Renal cortex interstitium (tissue), 11 donors: ENCODE measurements around the gene TUBB4B. TPM values are rescaled to one million over a fixed set of nuclear protein-coding genes. Genes with fewer than 3 reads are reported as not detected.

Experiments
- DNase-seq, 11 donors: peaks; one replicate each; pipeline ENCODE4 v3.0.0-alpha.2; 2013; ENCODE audit warnings: low read depth in 9 of 11, low spot score in 4 of 11; ENCODE audit errors: extremely low read depth in 1 of 11
- polyA plus RNA-seq, 3 donors: library from polyadenylated mRNA; unstranded; fragments of 120-200 nt; gene quantifications; one replicate each; pipeline ENCODE4 v1.2.1, GENCODE V29; 2013; ENCODE audit not compliant: insufficient read length in 3 of 3

The TUBB4B gene
- polyA plus RNA-seq, 3 donors, result 331 to 492 (median 358) TPM

DNA sequence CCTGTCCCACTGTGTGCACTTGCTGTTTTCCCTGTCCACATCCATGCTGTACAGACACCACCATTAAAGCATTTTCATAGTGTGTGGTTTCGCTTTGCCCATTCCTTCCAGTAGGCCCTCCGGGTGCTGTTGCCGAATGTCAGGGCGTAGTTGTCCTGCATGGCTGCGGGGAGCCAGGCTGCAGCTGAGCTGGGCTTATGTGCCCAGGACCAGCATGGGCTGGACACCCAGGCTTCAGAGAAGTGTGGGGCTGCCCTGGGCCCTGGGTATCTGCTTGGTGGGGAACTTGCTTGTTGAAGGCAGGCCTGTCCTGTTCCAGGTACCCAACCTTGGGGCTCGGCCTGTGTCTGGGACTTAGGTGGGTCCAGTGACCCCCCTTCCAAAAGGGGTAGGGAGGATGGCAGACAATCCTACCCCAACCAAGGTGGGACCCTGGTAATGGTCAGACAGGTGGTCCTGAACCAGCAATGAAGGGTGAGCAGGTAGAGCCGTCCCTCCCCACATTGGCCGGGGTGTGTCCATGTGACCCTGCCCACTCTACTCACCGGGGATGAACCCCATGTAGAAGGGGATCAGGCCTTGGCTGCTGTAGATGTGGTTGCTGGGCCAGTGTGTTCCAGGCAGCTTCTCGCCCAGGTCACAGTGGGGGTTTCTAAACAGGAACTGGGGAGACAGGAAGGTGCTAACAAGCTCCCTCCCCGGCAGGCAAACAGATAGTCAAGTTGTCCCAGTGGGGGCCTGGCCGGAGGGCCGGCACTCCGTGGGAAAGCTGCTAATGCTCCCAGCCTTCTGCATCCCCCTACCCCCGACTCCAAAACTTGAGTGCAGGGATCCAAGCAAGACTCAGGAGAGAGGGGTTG is 2.8 kb downstream of the TUBB4B start:
- DNase-seq, result no peak

DNA sequence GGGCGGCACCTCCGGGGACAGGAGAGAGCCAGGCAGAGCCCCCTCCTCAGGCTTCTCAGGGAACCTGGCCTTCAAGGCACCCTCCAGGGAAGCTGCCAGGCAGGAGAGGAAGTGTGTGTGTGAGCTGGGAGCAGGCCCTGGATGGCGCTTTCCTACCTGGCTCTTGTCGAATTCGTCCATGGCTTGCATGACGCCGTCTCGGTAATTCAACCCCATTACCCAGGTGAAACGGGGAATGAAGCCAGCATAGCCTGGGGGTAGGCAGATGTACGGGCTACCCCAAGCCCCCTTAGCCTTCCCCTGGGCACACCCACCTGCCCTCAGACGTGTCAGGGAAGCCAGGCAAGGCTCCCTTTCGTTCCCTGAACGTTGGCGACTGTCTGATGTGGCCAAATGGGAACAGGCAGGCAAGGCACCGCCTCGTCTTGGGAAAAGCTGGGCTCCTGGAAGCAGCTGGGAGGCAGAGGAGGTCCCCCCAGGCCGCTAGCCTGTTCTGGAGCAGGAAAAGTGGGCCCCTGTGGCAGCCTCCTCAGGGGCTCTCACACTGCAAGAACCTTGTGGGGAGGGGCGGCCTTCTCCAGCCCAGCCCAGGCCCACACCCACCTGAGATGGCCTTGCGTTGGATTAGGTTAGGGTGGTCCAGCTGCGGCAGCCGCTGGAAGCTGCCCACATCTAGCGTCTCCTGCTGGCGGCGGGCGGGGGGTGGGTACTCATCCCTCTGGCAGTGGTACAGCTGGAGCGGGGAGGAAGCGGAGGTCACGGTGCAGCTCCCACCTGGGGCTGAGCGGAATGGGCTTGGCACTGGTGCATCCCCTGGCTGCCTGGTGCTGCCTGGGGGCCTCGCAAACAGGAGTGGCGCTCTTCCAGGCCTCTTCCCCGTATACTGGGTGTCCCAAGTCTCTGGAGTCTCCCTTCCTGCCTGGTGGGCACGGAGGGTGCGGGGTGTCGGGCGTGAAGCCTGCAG is 3.7 kb downstream of the TUBB4B start:
- no peak for DNase-seq

DNA sequence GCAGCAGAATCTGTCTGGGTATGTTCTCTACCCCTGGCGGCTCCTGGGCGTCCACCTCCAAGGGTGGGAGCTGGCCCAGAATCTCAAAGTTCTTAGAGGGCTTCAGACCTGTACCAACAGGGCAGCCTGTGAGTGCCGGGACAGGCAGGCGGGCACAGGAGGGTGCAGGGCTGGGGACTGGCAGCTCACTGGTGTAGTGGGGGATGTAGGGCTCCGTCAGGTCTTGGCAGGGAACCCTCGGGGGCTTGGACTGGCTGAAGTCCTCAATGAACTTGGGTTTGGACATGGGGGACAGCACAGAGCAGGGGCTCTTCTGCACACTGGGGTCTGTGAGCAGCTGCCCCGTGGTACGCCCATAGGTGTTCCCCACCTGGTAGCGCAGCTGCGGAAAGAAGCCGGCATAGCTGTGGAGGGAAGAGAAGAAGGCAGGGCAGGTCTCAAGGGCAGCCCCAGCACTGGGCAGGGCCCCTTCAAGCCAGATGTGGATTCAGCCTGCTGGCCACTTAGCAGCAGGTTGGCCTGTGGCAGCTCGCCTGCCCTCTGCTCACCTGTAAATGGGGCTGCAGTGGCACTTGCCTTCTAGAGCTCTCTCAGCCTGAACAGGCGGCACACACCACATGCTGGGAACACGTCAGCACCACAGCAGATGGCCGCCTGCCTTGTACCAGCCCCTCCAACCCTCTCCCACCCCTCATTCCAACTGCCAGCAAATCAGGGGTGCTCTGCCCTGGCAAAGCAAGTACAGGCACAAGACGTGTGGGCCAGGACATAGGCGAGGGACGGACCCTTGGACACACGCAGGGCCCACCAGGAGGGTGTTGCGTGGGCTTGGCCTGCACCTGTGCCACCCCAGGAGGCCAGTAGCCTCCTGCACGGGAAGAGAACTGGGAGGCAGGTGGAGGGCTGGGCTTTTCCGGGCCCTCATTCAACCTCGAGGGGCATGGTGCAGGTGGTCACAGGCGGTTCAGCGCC is 4.6 kb downstream of the TUBB4B start:
- no peak for DNase-seq

GRCh38 chr9:137247135-137247915 is 6.2 kb downstream of the TUBB4B start:
- DNase-seq, result no peak

GRCh38 chr9:137247916-137248175 is 6.8 kb downstream of the TUBB4B start:
- DNase-seq, result no peak

GRCh38 chr9:137250329-137251193 is 9.5 kb downstream of the TUBB4B start:
- DNase-seq, result no peak

DNA sequence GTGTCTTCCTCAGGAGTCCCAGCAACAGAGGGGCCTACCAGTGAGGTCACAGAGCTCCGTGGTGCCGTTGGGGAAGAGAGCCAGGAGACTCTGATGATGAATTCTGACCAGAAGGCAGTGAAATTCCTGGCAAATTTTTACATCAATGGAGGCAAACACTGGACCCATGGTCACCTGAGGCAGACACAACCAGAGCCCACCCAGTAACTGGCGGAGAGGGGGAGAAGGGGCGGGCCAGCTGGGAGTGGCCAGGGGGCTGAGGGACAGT is 10.0 kb downstream of the TUBB4B start, which contains the start of gene STPG3:
Gene STPG3 (plus strand): TSS at position 93 of the 268 bp plus-strand sequence. CDS start 1 bp downstream, at position 94.
- no peak for DNase-seq

- DNase-seq, result no peak
Observed at GRCh38 chr9:137251490-137252268, 10.6 kb downstream of the TUBB4B start.

DNA sequence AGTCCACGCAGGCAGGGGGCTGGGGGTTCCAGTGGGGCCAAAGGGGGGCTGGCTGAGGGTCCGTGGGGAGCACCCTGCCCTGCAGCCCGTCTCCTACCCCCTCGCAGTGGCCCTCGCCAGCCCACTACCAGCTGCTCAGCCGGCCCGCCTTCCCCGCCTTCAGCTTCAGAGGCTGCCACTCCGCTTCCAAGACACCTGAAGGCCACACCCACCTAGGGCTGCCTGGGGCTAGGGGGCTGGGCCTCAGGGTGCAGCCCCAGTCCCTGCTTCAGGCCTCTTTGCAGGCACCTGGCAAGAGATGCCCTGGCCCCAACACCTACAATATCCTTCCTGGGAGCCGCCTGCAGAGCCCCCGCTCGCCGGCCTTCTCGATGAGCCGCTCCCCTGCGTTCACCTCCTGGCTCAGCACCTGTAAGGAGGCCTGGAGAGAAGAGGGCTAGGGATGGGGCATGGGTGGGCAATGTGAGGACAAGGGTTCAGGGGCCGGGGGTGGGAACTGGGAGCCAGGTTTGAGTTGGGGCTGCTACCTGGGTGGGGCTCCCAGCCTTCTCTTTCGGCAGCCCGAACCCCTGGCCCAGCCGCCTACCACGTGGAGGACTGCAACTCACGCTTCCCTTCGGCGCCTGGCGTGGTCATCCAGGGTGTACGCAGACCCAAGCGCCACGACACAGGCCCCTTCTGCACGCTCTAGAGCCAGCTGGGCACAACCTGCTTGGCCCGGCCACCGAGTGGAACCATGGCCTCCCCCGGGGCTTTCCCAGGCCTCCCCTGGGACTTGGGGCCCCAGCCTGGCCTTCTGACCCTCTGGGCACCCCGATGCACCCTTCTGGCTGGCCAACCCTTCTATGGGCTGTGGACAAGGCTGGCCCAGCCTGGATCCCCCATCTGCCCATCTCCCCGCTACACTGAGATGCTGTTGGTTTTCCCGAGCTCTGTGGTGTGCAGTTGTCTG is 11.7 kb downstream of the TUBB4B start:
- no peak for DNase-seq

DNA sequence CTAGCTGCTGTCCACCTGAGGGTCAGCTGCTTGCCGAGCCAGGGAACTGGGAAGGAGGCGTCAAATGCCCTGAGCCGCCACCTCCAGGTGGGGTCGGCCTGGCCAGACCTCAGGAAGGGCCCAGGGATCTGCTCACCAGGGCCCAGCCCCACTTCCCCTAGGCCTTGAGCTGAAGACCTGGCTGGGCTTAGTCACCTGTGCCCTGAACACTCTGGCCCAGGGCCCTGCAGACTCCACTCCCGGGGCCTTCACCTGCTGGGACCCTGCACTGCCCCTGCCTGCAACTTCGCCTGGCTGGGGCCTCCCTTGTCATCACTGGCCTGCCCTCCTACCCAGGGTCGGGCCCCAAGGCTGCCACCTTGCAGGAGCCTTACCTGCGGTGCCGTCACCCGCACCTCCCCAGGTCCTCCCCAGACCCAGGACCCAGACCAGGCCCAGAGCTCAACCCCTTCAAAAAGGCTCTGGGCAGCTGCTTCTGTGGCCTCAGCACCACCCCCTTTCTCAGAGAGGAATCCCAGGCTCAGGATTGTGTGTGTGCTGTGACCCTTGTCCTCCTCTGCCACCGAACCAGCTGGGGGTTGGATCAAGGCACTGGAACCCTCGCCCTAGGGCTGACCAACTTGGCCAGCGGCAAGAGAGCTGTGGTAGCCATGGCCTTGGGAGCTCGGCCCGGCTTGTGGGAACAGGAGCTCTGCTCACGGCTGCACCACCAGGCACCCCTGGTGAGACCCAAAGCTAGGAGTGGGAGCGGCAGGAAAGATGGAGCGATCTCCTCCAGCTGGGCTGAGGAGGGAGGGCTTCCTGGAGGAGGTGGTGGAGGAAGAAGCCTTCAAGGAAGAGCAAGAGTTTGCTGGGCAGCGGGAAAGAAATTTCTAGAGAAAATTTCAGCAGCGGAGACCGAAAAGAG is 12.9 kb downstream of the TUBB4B start:
- no peak for DNase-seq

DNA sequence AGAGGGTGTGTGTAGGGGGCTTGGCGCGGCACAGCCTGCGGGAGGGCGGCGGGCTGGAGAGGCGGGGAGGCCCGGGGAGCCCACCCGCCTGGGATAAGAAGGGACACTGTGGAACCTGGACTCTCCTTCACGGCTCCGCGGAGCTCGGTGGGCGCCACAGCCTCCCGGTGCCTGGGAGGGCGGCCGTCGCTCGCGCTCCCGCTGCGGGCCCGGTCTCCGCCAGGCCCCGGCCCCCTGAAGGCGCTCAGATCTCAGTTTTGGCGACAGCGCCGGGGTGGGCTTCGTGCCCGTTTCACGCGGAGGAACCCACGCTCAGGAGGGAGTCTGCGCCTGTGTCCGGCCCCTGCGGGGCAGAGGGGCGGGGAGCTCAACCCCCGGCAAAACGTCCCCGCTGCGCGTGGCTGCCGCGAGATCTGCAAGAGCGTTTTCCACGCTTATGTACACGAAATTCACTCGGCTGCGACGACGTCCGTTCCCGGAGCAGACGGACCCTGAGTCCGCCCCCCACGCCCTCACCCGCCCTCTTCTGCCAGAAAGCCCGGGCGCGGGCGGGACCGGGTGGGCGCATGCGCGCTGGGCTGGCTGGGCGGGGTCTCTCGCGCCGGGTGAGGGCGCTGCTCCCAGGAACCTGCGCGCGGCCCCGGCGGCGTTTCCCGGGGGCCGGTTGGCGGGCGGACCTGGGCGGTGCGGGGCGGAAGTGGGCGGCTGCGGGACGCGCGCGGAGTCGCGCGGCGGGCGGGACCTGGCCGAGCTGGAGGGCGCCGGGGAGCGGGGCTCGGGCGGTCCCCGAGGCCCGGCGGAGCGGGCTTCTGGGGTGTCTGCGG is 13.7 kb downstream of the TUBB4B start, which contains the start of gene NELFB:
Gene NELFB (plus strand): TSS at position 704 of the 824 bp plus-strand sequence.
- peak in 10 of 11 donors; percentile 72 to 91 (median 86) for DNase-seq

GRCh38 chr9:137255448-137256114 is 14.5 kb downstream of the TUBB4B start:
- DNase-seq, result no peak

GRCh38 chr9:137256362-137256761 is 15.3 kb downstream of the TUBB4B start:
- no peak for DNase-seq
